ENCODE data around the gene IL1RAPL1.

GRCh38 chrX:29023207-29023606 lies 436.0 kb downstream of the IL1RAPL1 start:
- no peak for TF ChIP-seq TAF1 (IDR thresholded peaks at IDR 0.05; ENCODE audit: borderline replicate concordance, insufficient read depth, low read length)
- TF ChIP-seq POLR2AphosphoS5 (IDR thresholded peaks at IDR 0.05; ENCODE audit: low read depth, low read length) = no peak
- TF ChIP-seq, protein P1, sequence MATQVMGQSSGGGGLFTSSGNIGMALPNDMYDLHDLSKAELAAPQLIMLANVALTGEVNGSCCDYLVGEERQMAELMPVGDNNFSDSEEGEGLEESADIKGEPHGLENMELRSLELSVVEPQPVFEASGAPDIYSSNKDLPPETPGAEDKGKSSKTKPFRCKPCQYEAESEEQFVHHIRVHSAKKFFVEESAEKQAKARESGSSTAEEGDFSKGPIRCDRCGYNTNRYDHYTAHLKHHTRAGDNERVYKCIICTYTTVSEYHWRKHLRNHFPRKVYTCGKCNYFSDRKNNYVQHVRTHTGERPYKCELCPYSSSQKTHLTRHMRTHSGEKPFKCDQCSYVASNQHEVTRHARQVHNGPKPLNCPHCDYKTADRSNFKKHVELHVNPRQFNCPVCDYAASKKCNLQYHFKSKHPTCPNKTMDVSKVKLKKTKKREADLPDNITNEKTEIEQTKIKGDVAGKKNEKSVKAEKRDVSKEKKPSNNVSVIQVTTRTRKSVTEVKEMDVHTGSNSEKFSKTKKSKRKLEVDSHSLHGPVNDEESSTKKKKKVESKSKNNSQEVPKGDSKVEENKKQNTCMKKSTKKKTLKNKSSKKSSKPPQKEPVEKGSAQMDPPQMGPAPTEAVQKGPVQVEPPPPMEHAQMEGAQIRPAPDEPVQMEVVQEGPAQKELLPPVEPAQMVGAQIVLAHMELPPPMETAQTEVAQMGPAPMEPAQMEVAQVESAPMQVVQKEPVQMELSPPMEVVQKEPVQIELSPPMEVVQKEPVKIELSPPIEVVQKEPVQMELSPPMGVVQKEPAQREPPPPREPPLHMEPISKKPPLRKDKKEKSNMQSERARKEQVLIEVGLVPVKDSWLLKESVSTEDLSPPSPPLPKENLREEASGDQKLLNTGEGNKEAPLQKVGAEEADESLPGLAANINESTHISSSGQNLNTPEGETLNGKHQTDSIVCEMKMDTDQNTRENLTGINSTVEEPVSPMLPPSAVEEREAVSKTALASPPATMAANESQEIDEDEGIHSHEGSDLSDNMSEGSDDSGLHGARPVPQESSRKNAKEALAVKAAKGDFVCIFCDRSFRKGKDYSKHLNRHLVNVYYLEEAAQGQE (IDR thresholded peaks at IDR 0.05; ENCODE audit: insufficient read depth in 1 of 2, low read depth in 2 of 2, low read length in 2 of 2) = no peak
- no peak for TF ChIP-seq SIN3A (IDR thresholded peaks at IDR 0.05; ENCODE audit: borderline replicate concordance, insufficient read depth, low read length)

Measured in PFSK-1 (cell line).